HCT116 (cell line): Measurements from ENCODE around the gene HSPA12B. TPM values are rescaled to one million over a fixed set of nuclear protein-coding genes. Genes with fewer than 3 reads are reported as not detected.

Experiments
- ATAC-seq: fragments of 200-7000 bp; cut with Tn5 transposase; 2 replicates; pipeline ENCODE4 v1.9.1; 2020; ENCODE audit warnings: mild to moderate bottlenecking, moderate library complexity
- BruUV-seq: library from RNA; stranded (reverse); fragments of 400-500 nt; replicated peaks from 2 replicates; lab custom pipeline; 2021; lab: Mats Ljungman, UMichigan
- CTCF ChIA-PET: fragments of 300-600 bp; sonication (Branson Sonifier 250); formaldehyde crosslinking; loops from one replicate; lab custom pipeline; 2021; ENCODE audit warnings: antibody characterized with exemption; lab: Charles Lee
- POLR2A ChIA-PET: fragments of 300-600, 350-600 bp; sonication (Branson Sonifier 250); formaldehyde crosslinking; loops from one replicate; lab custom pipeline; 2021; ENCODE audit warnings: antibody characterized with exemption; lab: Charles Lee
- RAD21 ChIA-PET, 2 experiments: fragments of 300-600 bp; sonication (Branson Sonifier 250); formaldehyde crosslinking; loops; one replicate each; lab custom pipeline; 2023; ENCODE audit warnings: low total read pairs in 2 of 2; ENCODE audit not compliant: uncharacterized antibody in 2 of 2, unreplicated experiment in 2 of 2, low non-redundant PET in 1 of 2; lab: Charles Lee
- DNase-seq: peaks from one replicate; pipeline ENCODE4 v3.0.0-alpha.2; 2010; ENCODE audit warnings: low read depth, low spot score
- H2AFZ ChIP-seq: fragments of 200-600 bp; shearing (Covaris generic), sonication (generic); 2 replicates; pipeline ENCODE4 v1.6.1; 2017; ENCODE audit warnings: low read depth, mixed run types, mixed read lengths, antibody characterized with exemption, low read length; ENCODE audit not compliant: poor library complexity, severe bottlenecking
- H3K27ac ChIP-seq: 2 replicates; pipeline ENCODE4 v1.5.1; 2012; ENCODE audit warnings: low read depth, low read length
- H3K27me3 ChIP-seq: fragments of 200-600 bp; sonication (generic); 2 replicates; pipeline ENCODE4 v1.6.1; 2016; ENCODE audit warnings: mixed run types, low read length, mixed read lengths; ENCODE audit not compliant: insufficient read depth
- H3K36me3 ChIP-seq, 2 experiments: fragments of 200-500 bp in 1 of 2; fragments of 200-600 bp in 1 of 2; sonication (Bioruptor generic) in 1 of 2; sonication (generic) in 1 of 2; 2 replicates each; pipeline versions ENCODE4 v1.5.1 to v1.6.1; 2014 to 2016; ENCODE audit warnings: low read length in 2 of 2, inconsistent platforms in 1 of 2, mixed read lengths in 1 of 2, mixed run types in 1 of 2; ENCODE audit not compliant: insufficient read depth in 2 of 2, control insufficient read depth in 1 of 2
- H3K4me1 ChIP-seq, 2 experiments: fragments of 200-600 bp in 1 of 2; sonication (generic) in 1 of 2; 2 replicates each; pipeline versions ENCODE4 v1.5.1 to v1.6.1; 2012 to 2017; ENCODE audit warnings: low read length in 2 of 2, inconsistent platforms in 1 of 2, mild to moderate bottlenecking in 1 of 2, mixed read lengths in 1 of 2, mixed run types in 1 of 2, moderate library complexity in 1 of 2; ENCODE audit not compliant: insufficient read depth in 2 of 2, control insufficient read depth in 1 of 2
- H3K4me2 ChIP-seq: fragments of 200-600 bp; sonication (generic); 2 replicates; pipeline ENCODE4 v1.6.1; 2017; ENCODE audit warnings: mixed run types, low read length, mixed read lengths
- H3K4me3 ChIP-seq, 2 experiments: fragments of 200-600 bp in 1 of 2; sonication (generic) in 1 of 2; replicated peaks in 1 of 2; 2 replicates each; pipeline ENCODE4 v1.5.1; 2011 to 2016; ENCODE audit warnings: low read length in 2 of 2, control low read depth in 1 of 2, low read depth in 1 of 2, mild to moderate bottlenecking in 1 of 2, mixed read lengths in 1 of 2, mixed run types in 1 of 2
- H3K79me2 ChIP-seq: fragments of 200-600 bp; sonication (generic); 2 replicates; pipeline ENCODE4 v1.6.1; 2017; ENCODE audit warnings: mild to moderate bottlenecking, mixed run types, low read length, moderate library complexity, mixed read lengths; ENCODE audit not compliant: insufficient read depth
- H3K9ac ChIP-seq: fragments of 200-600 bp; sonication (generic); 2 replicates; pipeline ENCODE4 v1.6.1; 2016; ENCODE audit warnings: low read length, mixed read lengths
- H3K9me2 ChIP-seq: fragments of 200-600 bp; sonication (generic), shearing (Covaris generic); 2 replicates; pipeline ENCODE4 v1.6.1; 2017; ENCODE audit warnings: mixed run types, mild to moderate bottlenecking, moderate library complexity; ENCODE audit not compliant: insufficient read depth
- H3K9me3 ChIP-seq, 2 experiments: fragments of 200-500 bp in 1 of 2; fragments of 200-600 bp in 1 of 2; sonication (Bioruptor generic) in 1 of 2; sonication (generic) in 1 of 2; 2 replicates each; pipeline ENCODE4 v1.6.1; 2014 to 2017; ENCODE audit warnings: low read length in 2 of 2, mixed read lengths in 2 of 2, inconsistent platforms in 1 of 2, low read depth in 1 of 2, mild to moderate bottlenecking in 1 of 2, mixed run types in 1 of 2, moderate library complexity in 1 of 2; ENCODE audit not compliant: control insufficient read depth in 1 of 2, insufficient read depth in 1 of 2
- H4K20me1 ChIP-seq: fragments of 200-600 bp; sonication (generic), shearing (Covaris generic); 2 replicates; pipeline ENCODE4 v1.6.1; 2017; ENCODE audit warnings: mixed run types, mild to moderate bottlenecking, moderate library complexity; ENCODE audit not compliant: insufficient read depth
- ATF3 ChIP-seq: IDR thresholded peaks from 2 replicates; pipeline ENCODE4 v1.6.1; 2012
- CBX3 ChIP-seq: IDR thresholded peaks from 2 replicates; pipeline ENCODE4 v1.6.1; 2012; ENCODE audit warnings: low read depth
- CEBPB ChIP-seq: IDR thresholded peaks from 2 replicates; pipeline ENCODE4 v1.6.1; 2012; ENCODE audit warnings: low read depth
- ELF1 ChIP-seq: IDR thresholded peaks from 2 replicates; pipeline ENCODE4 v1.6.1; 2012; ENCODE audit warnings: low read depth, borderline replicate concordance
- EZH2 ChIP-seq: fragments of 200-600 bp; sonication (generic); IDR thresholded peaks from 2 replicates; pipeline ENCODE4 v1.6.1; 2017; ENCODE audit warnings: antibody characterized with exemption, mixed run types
- EZH2phosphoT487 ChIP-seq: fragments of 200-600 bp; IDR thresholded peaks from 2 replicates; pipeline ENCODE4 v1.6.1; 2018; ENCODE audit warnings: antibody characterized with exemption, borderline replicate concordance
- JUND ChIP-seq: IDR thresholded peaks from 2 replicates; pipeline ENCODE4 v1.6.1; 2012
- POLR2A ChIP-seq: IDR thresholded peaks from 2 replicates; pipeline ENCODE4 v1.7.0; 2011; ENCODE audit warnings: borderline replicate concordance; ENCODE audit not compliant: insufficient read depth, insufficient read length; ENCODE audit errors: extremely low read depth
- POLR2AphosphoS5 ChIP-seq: IDR thresholded peaks from 2 replicates; pipeline ENCODE4 v1.6.1; 2011; ENCODE audit warnings: mild to moderate bottlenecking, low read depth, low read length, moderate library complexity
- SP1 ChIP-seq: IDR thresholded peaks from 2 replicates; pipeline ENCODE4 v1.6.1; 2012; ENCODE audit warnings: low read depth
- SRF ChIP-seq: IDR thresholded peaks from 2 replicates; pipeline ENCODE4 v1.6.1; 2012; ENCODE audit warnings: low read depth
- TCF7L2 ChIP-seq: IDR thresholded peaks from 2 replicates; pipeline ENCODE4 v1.7.0; 2011; ENCODE audit warnings: borderline replicate concordance, inconsistent platforms; ENCODE audit not compliant: insufficient read depth, insufficient read length; ENCODE audit errors: extremely low read depth
- ZFX ChIP-seq: fragments of 450-650 bp; IDR thresholded peaks from 2 replicates; pipeline ENCODE4 v1.6.1; 2017
- intact Hi-C: fragments of 100-400 bp; cut with micrococcal nuclease; formaldehyde crosslinking; loops from 2 replicates; pipeline ENCODE4 v1.10.0; 2022
- total RNA-seq: library from RNA; stranded (reverse); gene quantifications from one replicate; pipeline ENCODE4 v1.2.1, GENCODE V29; 2021; ENCODE audit not compliant: unreplicated experiment
- TF ChIP-seq, protein P1 (sequence below): IDR thresholded peaks from 2 replicates; pipeline ENCODE4 v1.6.1; 2012

The HSPA12B gene
- total RNA-seq, 1 experiment from 2014 or later = not detected

DNA sequence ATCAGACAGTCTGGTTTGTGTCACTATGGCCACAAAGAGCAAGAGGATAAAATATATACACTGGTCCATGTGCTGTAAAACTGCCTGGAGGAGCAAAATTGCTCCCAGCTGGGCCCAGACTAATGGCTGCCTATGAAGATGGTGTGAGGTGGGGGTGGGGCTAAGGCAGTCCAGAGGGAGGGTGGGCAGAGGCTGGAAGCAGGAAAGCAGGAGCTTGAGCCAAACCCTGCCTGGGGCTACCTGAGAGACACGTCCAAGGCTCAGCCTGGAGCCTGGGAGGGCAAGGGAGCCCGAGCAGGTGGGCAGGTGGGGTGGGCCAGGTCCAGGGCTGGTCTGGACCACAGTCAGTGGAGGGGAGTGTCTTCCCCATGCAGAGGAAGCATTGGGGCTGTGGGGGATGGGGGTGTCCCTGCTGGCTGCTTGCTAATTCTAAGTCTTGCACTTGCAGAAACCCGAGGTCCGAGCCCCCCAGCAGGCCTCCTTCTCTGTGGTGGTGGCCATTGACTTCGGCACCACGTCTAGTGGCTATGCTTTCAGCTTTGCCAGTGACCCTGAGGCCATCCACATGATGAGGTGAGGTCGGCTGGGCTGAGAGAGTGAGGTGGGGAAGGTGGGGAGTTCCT is 9.5 kb downstream of the HSPA12B start:
- ChIA-PET RAD21 (no interaction called here), POLR2A (no interaction called here), CTCF (interaction anchor here (0.9 to 1.3 kb wide), 3 partner anchors 11 to 39 kb away, joined by 3 to 4 read pairs (median 4); partner anchors contain the start of gene SPEF1)
- no peak overlapping the region for H3K27ac ChIP-seq
- H3K36me3 ChIP-seq = no peaks in the 10 kb centered on the region
- H3K27me3 ChIP-seq = no peaks in the 10 kb centered on the region
- no peaks in the 10 kb centered on the region for H3K9me3 ChIP-seq
- no peak overlapping the region for H3K4me2 ChIP-seq
- no TSS peak for BruUV-seq
- ATAC-seq = no peak
- H4K20me1 ChIP-seq = no peaks in the 10 kb centered on the region
- TF ChIP-seq POLR2AphosphoS5 (no peak), CEBPB (no peak), POLR2A (no peak), EZH2 (no peak), ATF3 (no peak), ELF1 (no peak), TCF7L2 (no peak), SP1 (no peak), CBX3 (no peak)
- no peak overlapping the region for H2AFZ ChIP-seq
- intact Hi-C loops = no loop called here
- peaks cover 9 to 18% of the 10 kb centered on the region in 2 experiments for H3K4me1 ChIP-seq
- no peak overlapping the region for H3K4me3 ChIP-seq
- no peaks in the 10 kb centered on the region for H3K79me2 ChIP-seq
- no peaks in the 10 kb centered on the region for H3K9me2 ChIP-seq
- no peak overlapping the region for H3K9ac ChIP-seq
- no peak for DNase-seq

DNA sequence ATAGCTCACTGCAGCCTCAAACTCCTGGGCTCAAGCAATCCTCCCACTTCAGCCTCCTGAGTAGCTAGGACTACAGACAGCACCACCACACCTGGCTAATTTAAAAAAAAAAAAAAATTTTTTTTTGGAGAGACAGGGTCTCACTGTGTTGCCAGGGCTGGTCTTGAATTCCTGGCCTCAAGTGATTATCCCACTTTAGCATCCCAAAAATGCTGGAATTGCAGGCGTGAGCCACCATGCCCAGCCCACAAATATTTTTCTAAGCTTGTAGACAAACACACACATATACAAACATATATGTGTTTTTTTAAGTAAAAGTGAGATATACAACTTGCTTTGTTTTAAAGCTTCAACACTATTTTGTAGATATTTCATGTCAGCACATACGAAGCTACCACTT is 10.8 kb downstream of the HSPA12B start:
- Histone ChIP-seq H3K36me3 (no peaks in the 10 kb centered on the region), H4K20me1 (no peaks in the 10 kb centered on the region), H3K4me3 (no peak overlapping the region), H3K4me2 (no peak overlapping the region), H3K27ac (no peak overlapping the region), H3K79me2 (no peaks in the 10 kb centered on the region), H3K9ac (no peak overlapping the region), H3K9me2 (no peaks in the 10 kb centered on the region), H3K27me3 (no peaks in the 10 kb centered on the region), H2AFZ (no peak overlapping the region), H3K4me1 (peaks cover 9 to 18% of the 10 kb centered on the region in 2 experiments), H3K9me3 (no peaks in the 10 kb centered on the region)
- no TSS peak for BruUV-seq
- intact Hi-C loops = no loop called here
- no peak for DNase-seq
- ChIA-PET RAD21 (no interaction called here), CTCF (no interaction called here), POLR2A (no interaction called here)
- TF ChIP-seq ZFX (no peak), SP1 (no peak), CEBPB (no peak), CBX3 (no peak), SRF (no peak), EZH2phosphoT487 (no peak), JUND (no peak)
- TF ChIP-seq, protein P1, sequence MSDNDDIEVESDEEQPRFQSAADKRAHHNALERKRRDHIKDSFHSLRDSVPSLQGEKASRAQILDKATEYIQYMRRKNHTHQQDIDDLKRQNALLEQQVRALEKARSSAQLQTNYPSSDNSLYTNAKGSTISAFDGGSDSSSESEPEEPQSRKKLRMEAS = no peak
- ATAC-seq = no peak
